ENCODE data around the gene SORBS1.

SORBS1 gene

DNA sequence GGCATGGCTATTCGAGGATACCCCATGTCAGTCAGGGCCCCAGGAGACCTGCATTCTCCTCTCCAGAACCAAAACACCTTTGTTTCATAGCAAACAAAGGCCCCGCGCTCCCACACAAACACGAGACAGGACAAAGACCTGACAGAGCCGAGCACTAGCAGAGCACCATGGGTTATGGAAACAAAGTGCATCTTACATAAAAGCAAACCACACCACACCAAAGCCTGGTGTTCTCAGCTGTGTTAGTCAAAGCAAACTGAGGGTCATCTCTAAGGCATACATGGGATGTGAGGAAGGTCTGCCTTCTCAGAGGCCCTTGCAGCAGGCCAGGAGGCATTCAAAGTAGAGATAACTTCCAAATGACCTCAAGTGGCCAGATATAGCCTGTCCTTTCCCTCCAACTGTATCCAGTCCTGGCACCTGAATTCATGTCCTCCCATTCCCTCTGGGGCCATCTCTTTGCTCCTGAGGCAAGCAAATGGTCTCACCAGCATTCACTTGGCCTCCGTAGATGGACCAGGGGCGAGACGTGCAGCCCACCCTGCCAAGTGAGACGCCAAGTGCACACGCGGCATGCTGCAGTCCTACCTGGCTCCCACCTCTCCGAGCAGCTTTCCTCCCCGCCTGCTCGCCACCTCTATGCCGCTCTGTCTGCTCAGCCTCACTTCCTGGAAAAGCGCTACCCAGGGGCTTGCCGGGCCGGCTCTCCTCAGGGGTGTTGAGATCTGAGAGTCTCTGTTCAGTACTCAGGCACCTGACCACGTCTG lies 225.1 kb downstream of the SORBS1 start:
- DNase-seq, result no peak

GRCh38 chr10:95334805-95335144 lies 226.4 kb downstream of the SORBS1 start:
- DNase-seq, result no peak

GRCh38 chr10:95333997-95334804 lies 227.0 kb downstream of the SORBS1 start:
- no peak for DNase-seq

GRCh38 chr10:95332666-95333249 lies 228.4 kb downstream of the SORBS1 start:
- DNase-seq, result no peak

DNA sequence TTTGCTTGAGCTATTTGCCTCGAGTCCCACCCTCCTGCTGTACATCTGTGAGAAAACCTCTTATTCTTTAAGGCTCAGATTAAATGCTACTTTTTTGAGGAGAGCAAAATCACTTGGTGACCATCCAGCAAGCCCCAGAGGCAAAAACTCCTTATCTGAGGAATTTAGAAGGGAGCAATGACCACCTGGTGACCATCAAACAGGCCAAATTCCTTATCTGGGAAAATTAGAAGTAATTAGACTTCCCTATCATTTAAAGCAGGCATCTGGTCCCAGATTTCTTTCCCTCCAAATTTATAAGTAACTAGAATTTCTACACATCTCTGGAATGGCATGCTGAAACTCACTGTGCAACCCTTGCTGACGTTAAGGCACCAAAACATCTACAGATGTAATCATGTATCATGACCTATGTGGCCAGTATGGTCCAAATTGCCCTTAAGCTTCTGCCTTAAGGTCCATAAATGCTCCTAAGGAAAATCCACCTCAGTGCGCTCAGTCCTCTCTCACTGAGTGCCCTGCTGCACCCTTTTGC lies 229.5 kb downstream of the SORBS1 start:
- no peak for DNase-seq

DNA sequence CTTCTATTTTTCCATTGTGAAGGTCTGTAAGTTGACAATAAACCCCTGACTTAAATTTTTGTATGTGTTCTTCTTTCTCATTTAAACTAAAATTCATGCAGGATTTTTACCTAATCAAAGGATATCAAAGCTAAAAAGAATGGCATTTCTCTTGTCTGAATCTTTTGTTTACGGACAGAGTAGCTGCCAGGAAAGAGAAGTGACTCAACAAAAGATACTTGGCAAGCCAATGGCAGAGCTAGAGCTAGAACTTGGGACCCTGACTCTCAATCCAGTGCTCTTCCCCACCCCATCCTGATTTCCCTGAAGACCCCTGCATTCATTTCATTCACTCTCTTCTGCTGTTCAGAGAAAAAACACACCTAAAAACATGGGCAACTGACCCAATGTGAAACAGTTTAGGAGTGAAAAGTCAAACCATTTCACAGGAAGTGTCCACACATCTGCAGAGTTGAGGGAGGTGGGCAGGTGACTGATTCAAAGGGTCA lies 230.2 kb downstream of the SORBS1 start:
- DNase-seq, result no peak

DNA sequence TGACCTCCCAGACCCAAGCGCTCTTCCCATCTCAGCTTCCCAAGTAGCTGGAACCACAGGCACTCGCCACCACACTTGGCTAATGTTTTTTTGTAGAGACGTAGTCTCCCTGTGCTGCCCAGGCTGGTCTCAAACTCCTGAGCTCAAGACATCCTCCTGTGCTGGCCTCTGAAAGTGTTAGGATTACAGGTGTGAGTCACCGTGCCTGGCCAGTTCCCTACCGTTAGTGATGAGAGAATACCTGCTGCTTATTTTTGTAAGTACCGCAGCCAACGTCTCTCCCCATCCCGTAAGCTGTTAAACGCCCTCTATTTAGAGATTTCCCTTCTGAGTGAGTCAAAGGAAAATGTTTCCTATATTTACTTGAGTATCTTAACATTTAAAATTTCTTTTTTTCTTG lies 231.9 kb downstream of the SORBS1 start:
- DNase-seq, result no peak

- no peak for DNase-seq
These were observed 233.2 kb downstream of the SORBS1 start for GRCh38 chr10:95328013-95328412.

DNA sequence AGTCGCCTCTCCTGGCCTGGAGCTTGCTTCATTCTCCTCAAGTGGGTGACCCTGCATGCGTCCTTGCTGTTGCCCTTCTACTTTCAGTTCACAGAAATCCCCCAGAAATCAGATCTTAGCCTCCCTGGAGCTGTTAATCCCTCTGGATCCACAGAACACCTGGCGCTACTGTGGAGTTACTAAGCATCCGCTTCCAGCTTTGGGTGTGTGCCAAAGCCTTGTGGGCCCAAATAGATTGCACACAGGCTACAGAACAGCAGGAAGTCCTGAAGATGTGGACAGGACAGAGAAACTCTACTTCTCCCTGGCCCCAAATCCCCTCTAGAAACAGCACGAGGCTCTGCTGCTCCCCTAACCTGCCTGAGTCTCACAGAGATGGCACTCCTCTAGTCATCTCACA lies 233.8 kb downstream of the SORBS1 start:
- DNase-seq, result no peak

GRCh38 chr10:95326396-95326795 lies 234.8 kb downstream of the SORBS1 start:
- DNase-seq, result no peak

DNA sequence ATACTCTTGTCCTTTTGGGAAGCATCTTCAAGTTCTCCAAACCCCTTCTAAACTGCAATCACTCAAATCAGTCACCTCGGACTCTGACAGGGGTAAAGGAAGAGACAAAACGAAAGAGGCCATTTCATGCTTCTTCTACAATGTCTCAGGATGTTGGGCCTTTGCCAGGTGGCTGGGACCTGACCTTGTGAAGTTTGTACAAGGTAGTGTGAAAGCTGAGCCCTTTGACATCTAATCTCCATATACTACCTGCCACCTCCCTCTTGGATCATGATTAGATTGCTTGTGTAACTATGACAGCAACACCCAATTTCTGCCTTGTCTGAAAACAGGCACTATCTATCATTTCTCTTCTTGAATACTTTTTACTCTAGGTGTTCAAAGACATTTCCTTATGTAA lies 235.3 kb downstream of the SORBS1 start:
- no peak for DNase-seq

DNA sequence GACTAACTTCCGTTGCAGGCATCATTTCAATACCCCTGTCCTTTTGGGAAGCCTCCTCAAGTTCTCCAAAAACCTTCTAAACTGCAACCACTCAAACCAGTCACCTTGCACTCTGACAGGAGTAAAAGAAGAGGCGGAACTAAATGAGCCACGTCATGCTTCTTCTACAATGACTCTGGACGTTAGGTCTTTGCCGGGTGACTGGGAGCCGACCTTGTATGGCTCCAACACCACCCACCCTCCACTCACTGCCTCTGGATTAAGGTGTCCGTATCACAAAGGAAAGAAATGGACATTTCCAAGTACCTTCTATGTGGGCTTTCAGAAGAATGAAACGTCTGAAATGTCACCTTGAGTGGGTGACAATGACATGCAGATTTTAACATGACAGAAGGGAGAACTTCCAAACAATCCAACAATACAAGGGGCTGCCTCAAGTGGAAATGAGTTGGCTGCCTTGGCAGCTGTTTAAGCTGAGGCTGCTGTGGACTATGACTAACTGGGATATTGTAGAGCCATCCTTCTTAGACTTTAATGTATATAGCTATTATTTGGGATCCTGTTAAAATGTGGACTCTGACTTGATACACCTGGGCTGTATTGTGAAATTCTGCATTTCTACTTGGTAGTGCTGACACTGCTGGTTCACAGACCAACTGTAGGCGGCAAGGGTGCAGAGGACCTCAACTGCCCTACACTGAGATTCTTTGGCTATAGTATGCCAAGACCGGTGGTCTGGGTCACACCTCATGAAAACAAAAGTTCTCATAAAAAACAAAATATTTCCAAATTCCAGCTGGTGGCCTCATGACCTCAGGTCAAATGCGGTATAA lies 236.5 kb downstream of the SORBS1 start:
- DNase-seq, result no peak

GRCh38 chr10:95321554-95322301 lies 239.4 kb downstream of the SORBS1 start:
- DNase-seq, result no peak

DNA sequence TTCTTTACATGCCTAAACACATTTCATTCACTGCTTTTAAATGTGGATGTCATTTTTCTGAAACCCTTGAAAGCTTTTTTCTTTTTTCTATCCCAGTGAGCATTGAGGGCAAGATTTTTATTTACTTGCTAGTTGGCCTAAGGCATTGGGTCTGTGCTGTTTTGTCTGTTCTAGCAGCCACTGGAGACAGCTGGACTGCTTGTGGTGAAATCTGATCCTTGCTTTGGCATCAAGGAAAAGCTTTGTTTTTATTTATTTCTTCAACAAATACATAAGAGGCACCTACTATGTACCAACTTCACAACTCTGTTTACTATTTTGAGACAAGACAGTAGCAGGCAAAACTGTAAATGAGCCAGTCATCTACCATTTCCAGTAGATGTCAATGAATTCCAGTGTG lies 241.9 kb downstream of the SORBS1 start:
- no peak for DNase-seq

- DNase-seq, result no peak
These were observed 245.7 kb downstream of the SORBS1 start for GRCh38 chr10:95315509-95315908.

DNA sequence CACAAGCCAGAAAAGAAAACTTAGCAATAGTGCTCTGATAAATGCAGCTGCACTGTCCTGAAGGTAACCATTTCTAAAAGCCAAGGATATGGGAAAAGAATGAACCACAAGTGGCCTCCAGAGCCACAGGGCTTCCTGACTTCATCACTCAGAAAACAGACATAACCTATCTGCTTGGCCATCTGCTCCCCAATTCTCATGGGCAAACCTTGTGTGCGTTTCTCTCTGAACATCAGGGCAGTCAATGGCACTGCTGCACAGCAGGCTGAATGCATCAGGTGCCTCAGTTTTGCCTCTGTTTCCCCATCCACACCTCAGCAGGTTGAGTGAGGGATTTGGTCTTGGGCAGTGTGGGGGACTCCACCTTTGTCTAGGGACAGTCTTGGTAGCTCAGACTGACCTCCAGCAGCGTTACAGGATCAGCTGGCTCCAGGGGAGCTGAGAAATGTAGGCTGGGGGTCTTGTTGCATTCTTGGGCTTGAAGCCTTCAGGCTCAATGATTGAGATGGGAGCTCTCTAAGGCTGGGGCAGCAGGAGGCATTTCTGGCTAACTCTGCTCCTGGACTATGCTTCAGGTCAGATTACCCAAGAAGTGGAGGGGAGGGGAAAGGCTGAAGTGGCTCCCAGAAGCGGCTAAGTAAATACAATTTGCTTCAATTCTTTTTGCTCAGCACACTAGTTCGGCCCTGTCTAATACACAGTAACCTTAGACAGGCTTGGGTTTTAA lies 246.8 kb downstream of the SORBS1 start:
- no peak for DNase-seq

DNA sequence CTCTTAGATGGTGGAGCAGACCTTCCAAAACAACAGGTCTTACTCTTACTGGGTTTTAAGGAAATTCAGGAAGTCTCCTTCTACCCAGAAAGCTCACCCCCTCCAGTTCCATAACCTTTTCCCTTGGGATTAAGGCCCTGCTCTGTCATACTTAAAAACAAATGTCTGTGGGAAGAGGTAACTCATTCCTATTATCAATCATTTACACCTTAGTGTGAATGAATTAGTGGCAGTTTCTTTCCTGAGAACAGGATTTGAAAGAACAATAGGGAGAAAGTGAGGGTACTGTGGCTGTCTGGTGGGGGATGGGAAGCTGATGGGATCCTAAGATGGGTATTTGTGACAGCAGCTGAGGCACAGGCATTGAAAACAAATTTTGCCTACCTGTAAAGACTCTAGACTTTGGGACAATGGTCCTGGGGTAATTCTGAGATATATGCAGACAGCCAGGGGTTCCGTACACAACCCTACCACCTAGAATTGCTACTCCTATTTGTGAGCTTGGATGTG lies 248.1 kb downstream of the SORBS1 start:
- no peak for DNase-seq

GRCh38 chr10:95312257-95312656 lies 248.9 kb downstream of the SORBS1 start:
- DNase-seq, result no peak

GRCh38 chr10:95309958-95310357 lies 251.2 kb downstream of the SORBS1 start:
- no peak for DNase-seq

DNA sequence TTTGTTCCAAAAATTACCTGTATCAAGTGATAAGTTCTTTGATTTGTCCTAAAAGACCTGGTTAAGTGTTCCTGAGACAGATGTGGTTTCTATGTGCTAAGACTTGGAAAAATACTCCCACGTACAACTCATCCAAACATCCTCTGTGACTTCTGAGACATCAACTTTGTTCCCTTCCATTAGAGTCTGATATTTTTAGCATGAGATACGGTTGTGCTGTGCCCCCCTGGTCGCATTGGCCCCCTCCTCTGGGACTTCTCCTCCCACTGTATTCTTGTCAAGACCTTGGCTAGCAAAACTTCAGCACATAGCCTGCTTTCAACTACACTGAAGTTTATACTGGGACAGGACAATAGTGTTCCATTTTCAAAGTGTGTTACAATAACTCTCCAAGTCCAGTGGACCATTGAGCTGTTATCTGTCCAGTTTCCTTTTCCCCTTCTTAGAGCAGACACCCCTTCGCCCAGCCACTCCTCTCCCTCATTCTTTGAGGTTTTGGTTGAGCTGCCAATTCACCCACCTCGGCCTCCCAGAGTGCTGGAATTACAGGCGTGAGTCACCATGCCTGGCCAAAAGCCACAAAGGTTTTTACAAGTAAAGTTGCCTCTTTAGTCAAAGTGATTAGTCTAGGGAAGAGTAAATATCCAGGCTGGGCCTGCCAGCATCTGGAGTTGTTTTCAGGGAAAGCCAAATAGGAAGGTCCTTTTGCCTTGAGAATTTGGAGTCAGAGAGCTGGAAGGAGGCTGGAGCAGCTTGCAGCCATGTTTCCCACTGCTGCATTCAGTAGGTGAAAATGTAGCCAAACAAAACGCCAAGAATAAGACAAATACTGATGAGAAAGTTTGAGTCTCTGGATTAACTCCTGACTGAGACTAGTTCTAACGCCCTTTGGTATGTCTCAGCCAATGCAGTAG lies 252.5 kb downstream of the SORBS1 start:
- no peak for DNase-seq
